Thoracic aorta (tissue), 2 donors: ENCODE data around the gene KAZN. TPM values are rescaled to one million over a fixed set of nuclear protein-coding genes. Genes with fewer than 3 reads are reported as not detected.

Experiments used
- ATAC-seq: fragments of 150-250 bp; one replicate; pipeline ENCODE4 v1.8.0; 2017; ENCODE audit warnings: low read depth; ENCODE audit not compliant: insufficient number of reproducible peaks, low FRiP score
- DNase-seq: peaks from one replicate; pipeline ENCODE4 v3.0.0-alpha.2; 2020; ENCODE audit warnings: low spot score
- H3K27ac ChIP-seq, 2 donors: fragments of 200-600 bp; sonication (generic); 1 replicate in 1 of 2; 2 replicates in 1 of 2; pipeline ENCODE4 v1.5.1; 2016; ENCODE audit warnings: mild to moderate bottlenecking in 2 of 2, moderate library complexity in 2 of 2
- H3K27me3 ChIP-seq: fragments of 200-600 bp; sonication (generic); replicated peaks from 2 replicates; pipeline ENCODE4 v1.6.0; 2016; ENCODE audit warnings: mild to moderate bottlenecking; ENCODE audit not compliant: insufficient read depth
- H3K36me3 ChIP-seq: fragments of 200-600 bp; sonication (generic); one replicate; pipeline ENCODE4 v1.5.1; 2016
- H3K4me1 ChIP-seq, 2 donors: fragments of 200-600 bp; sonication (generic); 1 replicate in 1 of 2; 2 replicates in 1 of 2; pipeline versions ENCODE4 v1.5.1 to v1.6.0; 2016; ENCODE audit warnings: low read depth in 2 of 2, mild to moderate bottlenecking in 1 of 2; ENCODE audit not compliant: control insufficient read depth in 1 of 2
- H3K4me3 ChIP-seq: fragments of 200-600 bp; sonication (generic); 2 replicates; pipeline ENCODE4 v1.5.1; 2016; ENCODE audit warnings: mild to moderate bottlenecking
- H3K9me3 ChIP-seq: fragments of 200-600 bp; sonication (generic); 2 replicates; pipeline ENCODE4 v1.5.1; 2016
- CTCF ChIP-seq: fragments of 200-600 bp; sonication (generic); IDR thresholded peaks from one replicate; pipeline ENCODE4 v1.5.1; 2019; ENCODE audit warnings: antibody characterized with exemption
- total RNA-seq, 2 donors: library from RNA; depleted of rRNA; stranded (reverse); fragments of >200 nt; gene quantifications; one replicate each; pipeline versions ENCODE4 v1.1.0 to v1.2.3, GENCODE V29; 2016

The KAZN gene
- total RNA-seq, 2 donors from 2014 or later, result 17.4 to 30.3 TPM

- no peaks in the 10 kb centered on the region for H3K27me3 ChIP-seq
These were observed 19.3 kb downstream of the KAZN start for GRCh38 chr1:14617791-14618190.

GRCh38 chr1:14620941-14621340, 22.5 kb downstream of the KAZN start:
- no peaks in the 10 kb centered on the region for H3K9me3 ChIP-seq
- no peak overlapping the region for H3K27ac ChIP-seq
- H3K36me3 ChIP-seq, result no peaks in the 10 kb centered on the region
- ATAC-seq (no peak), DNase-seq (no peak)
- H3K4me1 ChIP-seq, result no peaks in the 10 kb centered on the region
- H3K27me3 ChIP-seq, result no peaks in the 10 kb centered on the region
- no peak for TF ChIP-seq CTCF
- no peak overlapping the region for H3K4me3 ChIP-seq

More at GRCh38 chr1:14617791-14618190, 19.3 kb downstream of the KAZN start:
- no peak for DNase-seq
- no peak overlapping the region for H3K4me3 ChIP-seq
- ATAC-seq, result no peak
- no peak for TF ChIP-seq CTCF
- no peaks in the 10 kb centered on the region for H3K4me1 ChIP-seq
- H3K36me3 ChIP-seq, result no peaks in the 10 kb centered on the region
- no peak overlapping the region for H3K27ac ChIP-seq
- no peaks in the 10 kb centered on the region for H3K9me3 ChIP-seq

DNA sequence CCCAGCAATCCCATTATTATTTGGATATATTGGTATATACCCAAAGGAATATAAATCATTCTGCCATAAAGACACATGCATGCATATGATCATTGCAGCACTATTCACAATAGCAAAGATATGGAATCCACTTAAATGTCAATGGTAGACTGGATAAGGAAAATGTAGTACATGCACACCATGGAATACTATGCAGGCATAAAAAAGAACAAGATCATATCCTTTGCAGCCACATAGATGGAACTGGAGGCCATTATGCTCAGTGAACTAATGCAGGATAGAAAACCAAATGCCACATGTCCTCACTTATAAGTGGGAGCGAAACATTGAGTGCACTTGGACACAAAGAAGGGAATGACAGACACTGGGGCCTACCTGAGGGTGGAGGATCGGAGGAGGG, 24.6 kb downstream of the KAZN start:
- Histone ChIP-seq H3K9me3 (no peaks in the 10 kb centered on the region), H3K4me1 (no peaks in the 10 kb centered on the region), H3K4me3 (no peak overlapping the region), H3K27ac (no peak overlapping the region), H3K27me3 (no peaks in the 10 kb centered on the region), H3K36me3 (no peaks in the 10 kb centered on the region)
- no peak for TF ChIP-seq CTCF
- no peak for DNase-seq
- ATAC-seq, result no peak

- H3K27ac ChIP-seq, result no peak overlapping the region
- no peaks in the 10 kb centered on the region for H3K27me3 ChIP-seq
- no peaks in the 10 kb centered on the region for H3K36me3 ChIP-seq
- TF ChIP-seq CTCF, result no peak
- DNase-seq (no peak), ATAC-seq (no peak)
- no peaks in the 10 kb centered on the region for H3K9me3 ChIP-seq
- no peak overlapping the region for H3K4me3 ChIP-seq
- H3K4me1 ChIP-seq, result no peaks in the 10 kb centered on the region
These were observed 26.5 kb downstream of the KAZN start for GRCh38 chr1:14624941-14625340.

GRCh38 chr1:14625572-14625971, 27.1 kb downstream of the KAZN start:
- TF ChIP-seq CTCF, result no peak
- H3K27me3 ChIP-seq, result no peaks in the 10 kb centered on the region
- H3K4me1 ChIP-seq, result no peaks in the 10 kb centered on the region
- H3K9me3 ChIP-seq, result no peaks in the 10 kb centered on the region
- DNase-seq (no peak), ATAC-seq (no peak)
- H3K36me3 ChIP-seq, result no peaks in the 10 kb centered on the region
- no peak overlapping the region for H3K27ac ChIP-seq
- H3K4me3 ChIP-seq, result no peak overlapping the region
